Liver (tissue), 9 donors: ENCODE measurements around the gene CCDC12. TPM values are rescaled to one million over a fixed set of nuclear protein-coding genes. Genes with fewer than 3 reads are reported as not detected.

Source experiments
- DNase-seq: peaks from one replicate; pipeline ENCODE4 v3.0.0-alpha.2; 2017; ENCODE audit warnings: low spot score
- H3K27ac ChIP-seq, 2 donors: one replicate each; pipeline ENCODE4 v1.7.0; 2013; ENCODE audit warnings: inconsistent platforms in 2 of 2, low read length in 2 of 2, control low read depth in 1 of 2, low read depth in 1 of 2, mild to moderate bottlenecking in 1 of 2
- H3K27me3 ChIP-seq, 4 donors: one replicate each; pipeline versions ENCODE4 v1.6.1 to v1.7.0; 2013; ENCODE audit warnings: low read length in 3 of 4, inconsistent platforms in 1 of 4, mild to moderate bottlenecking in 1 of 4, moderate library complexity in 1 of 4; ENCODE audit not compliant: control insufficient read depth in 4 of 4, insufficient read depth in 4 of 4
- H3K36me3 ChIP-seq, 4 donors: one replicate each; pipeline versions ENCODE4 v1.6.1 to v1.7.0; 2013; ENCODE audit warnings: low read length in 3 of 4, mild to moderate bottlenecking in 3 of 4, low read depth in 1 of 4, moderate library complexity in 1 of 4; ENCODE audit not compliant: control insufficient read depth in 4 of 4, insufficient read depth in 3 of 4
- H3K4me1 ChIP-seq, 4 donors: one replicate each; pipeline versions ENCODE4 v1.6.1 to v1.7.0; 2013; ENCODE audit warnings: low read length in 3 of 4, mild to moderate bottlenecking in 3 of 4, moderate library complexity in 1 of 4; ENCODE audit not compliant: control insufficient read depth in 4 of 4, insufficient read depth in 4 of 4
- H3K4me3 ChIP-seq, 3 donors: one replicate each; pipeline versions ENCODE4 v1.6.1 to v1.7.0; 2013; ENCODE audit warnings: low read length in 3 of 3, control low read depth in 1 of 3, low read depth in 1 of 3, mild to moderate bottlenecking in 1 of 3
- H3K9ac ChIP-seq, 2 donors: one replicate each; pipeline ENCODE4 v1.7.0; 2013; ENCODE audit warnings: low read length in 2 of 2, mild to moderate bottlenecking in 2 of 2, moderate library complexity in 2 of 2, control low read depth in 1 of 2, low read depth in 1 of 2
- H3K9me3 ChIP-seq, 4 donors: one replicate each; pipeline versions ENCODE4 v1.6.1 to v1.7.0; 2013; ENCODE audit warnings: low read length in 3 of 4; ENCODE audit not compliant: control insufficient read depth in 4 of 4
- ATF3 ChIP-seq: IDR thresholded peaks from 2 replicates; pipeline ENCODE4 v1.6.1; 2016; ENCODE audit warnings: antibody characterized with exemption
- CTCF ChIP-seq: fragments of 150-350 bp; IDR thresholded peaks from 2 replicates; pipeline ENCODE4 v1.5.1; 2017; ENCODE audit warnings: improper control_type of control experiment, low read depth, low read length; ENCODE audit not compliant: missing input control
- EGR1 ChIP-seq, 2 donors: IDR thresholded peaks; 2 replicates each; pipeline ENCODE4 v1.6.1; 2016 to 2018; ENCODE audit warnings: antibody characterized with exemption in 2 of 2, low read depth in 2 of 2
- FOXA1 ChIP-seq: IDR thresholded peaks from 2 replicates; pipeline ENCODE4 v1.6.1; 2016; ENCODE audit warnings: antibody characterized with exemption
- FOXA2 ChIP-seq: IDR thresholded peaks from 2 replicates; pipeline ENCODE4 v1.6.1; 2016; ENCODE audit warnings: antibody characterized with exemption
- GABPA ChIP-seq, 2 donors: IDR thresholded peaks in 1 of 2; conservative IDR thresholded peaks in 1 of 2; 2 replicates each; pipeline ENCODE4 v1.6.1; 2016; ENCODE audit warnings: antibody characterized with exemption in 2 of 2, mild to moderate bottlenecking in 1 of 2, moderate library complexity in 1 of 2
- HNF4A ChIP-seq, 2 donors: conservative IDR thresholded peaks; 2 replicates each; pipeline ENCODE4 v1.6.1; 2016; ENCODE audit warnings: antibody characterized with exemption in 2 of 2, mild to moderate bottlenecking in 2 of 2
- HNF4G ChIP-seq: IDR thresholded peaks from 2 replicates; pipeline ENCODE4 v1.6.1; 2016; ENCODE audit warnings: antibody characterized with exemption
- JUND ChIP-seq, 2 donors: IDR thresholded peaks; 2 replicates each; pipeline ENCODE4 v1.6.1; 2016; ENCODE audit warnings: antibody characterized with exemption in 2 of 2
- NR2F2 ChIP-seq: IDR thresholded peaks from 2 replicates; pipeline ENCODE4 v1.6.1; 2016; ENCODE audit warnings: antibody characterized with exemption
- RAD21 ChIP-seq, 2 donors: IDR thresholded peaks; 2 replicates each; pipeline ENCODE4 v1.6.1; 2016; ENCODE audit warnings: antibody characterized with exemption in 2 of 2, mild to moderate bottlenecking in 2 of 2
- REST ChIP-seq: IDR thresholded peaks from 2 replicates; pipeline ENCODE4 v1.6.1; 2016; ENCODE audit warnings: antibody characterized with exemption, mild to moderate bottlenecking
- RXRA ChIP-seq, 2 donors: IDR thresholded peaks; 2 replicates each; pipeline ENCODE4 v1.6.1; 2017 to 2018; ENCODE audit warnings: antibody characterized with exemption in 2 of 2, mild to moderate bottlenecking in 1 of 2
- SP1 ChIP-seq: IDR thresholded peaks from 2 replicates; pipeline ENCODE4 v1.6.1; 2018; ENCODE audit warnings: antibody characterized with exemption, mild to moderate bottlenecking
- TAF1 ChIP-seq: conservative IDR thresholded peaks from 2 replicates; pipeline ENCODE4 v1.6.1; 2016; ENCODE audit warnings: antibody characterized with exemption, mild to moderate bottlenecking
- YY1 ChIP-seq: IDR thresholded peaks from 2 replicates; pipeline ENCODE4 v1.6.1; 2016; ENCODE audit warnings: antibody characterized with exemption, mild to moderate bottlenecking
- ZBTB33 ChIP-seq: IDR thresholded peaks from 2 replicates; pipeline ENCODE4 v1.6.1; 2016; ENCODE audit warnings: antibody characterized with exemption
- WGBS: extraction: QIAGEN DNeasy Blood & Tissue Kit; methylation state at CpG from one replicate; pipeline ENCODE4 v1.1.7; 2013; 5-methylcytosine and 5-hydroxymethylcytosine counted together
- polyA plus RNA-seq, 2 donors: library from polyadenylated mRNA; stranded (reverse) in 1 of 2; unstranded in 1 of 2; fragments of 200-250 nt in 1 of 2; fragments of >200 nt in 1 of 2; fragmentation: Nextera tagmentation in 1 of 2; extraction: Ambion mirVana in 1 of 2; gene quantifications; one replicate each; pipeline versions ENCODE4 v1.2.1 to v1.2.3, GENCODE V29; 2013 to 2015
- total RNA-seq, 2 donors: library from RNA; depleted of rRNA; stranded (reverse); fragments of >200 nt; gene quantifications; one replicate each; pipeline ENCODE4 v1.2.3, GENCODE V29; 2014
- TF ChIP-seq, protein P1 (sequence below): IDR thresholded peaks from 2 replicates; pipeline ENCODE4 v1.6.1; 2016; ENCODE audit warnings: antibody characterized with exemption
- donor health status: healthy.
- donor health status: healthy.
- donor health status: healthy.
- donor health status: healthy.
- donor health status: healthy.

Gene CCDC12
- total and polyA plus RNA-seq, 4 donors: 8.5 to 35.1 (median 26.6) TPM

DNA sequence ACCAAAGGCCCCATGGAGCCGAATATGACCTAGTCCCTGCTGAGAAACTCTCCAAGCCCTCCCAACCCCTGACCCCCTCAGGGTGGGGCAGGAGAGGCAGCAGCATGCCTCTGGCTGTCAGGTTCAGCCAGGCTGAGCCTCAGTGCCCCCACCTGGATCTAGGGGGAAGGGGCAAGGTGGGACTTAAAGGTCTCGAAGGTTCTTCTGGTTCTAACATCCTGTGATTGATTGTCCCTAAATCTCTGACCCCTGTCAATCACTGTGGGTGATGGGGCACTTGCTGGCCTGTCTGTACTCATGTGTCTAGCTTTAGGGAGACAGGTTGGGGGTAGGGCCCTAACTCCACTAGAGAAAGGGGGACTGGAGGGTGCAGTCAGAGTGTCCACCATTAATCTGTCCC, 16.7 kb upstream of the CCDC12 start:
- Histone ChIP-seq H3K4me3 (no peak overlapping the region), H3K9me3 (no peaks in the 10 kb centered on the region), H3K36me3 (peaks cover 0 to 6% (median 0%) of the 10 kb centered on the region in 4 donors), H3K27ac (no peak overlapping the region), H3K4me1 (peaks cover 0 to 14% (median 3%) of the 10 kb centered on the region in 4 donors), H3K9ac (no peak overlapping the region), H3K27me3 (no peaks in the 10 kb centered on the region)
- TF ChIP-seq REST (no peak), HNF4G (no peak), FOXA2 (no peak), RAD21 (IDR thresholded peaks at IDR 0.05) (no peak), RXRA (IDR thresholded peaks at IDR 0.05) (no peak), GABPA (IDR thresholded peaks at IDR 0.05 in 1 of 2, conservative IDR thresholded peaks at IDR 0.05 in 1 of 2) (no peak), HNF4A (conservative IDR thresholded peaks at IDR 0.05) (no peak), TAF1 (no peak), FOXA1 (no peak), YY1 (no peak), NR2F2 (no peak), SP1 (no peak), ZBTB33 (no peak), JUND (IDR thresholded peaks at IDR 0.05) (no peak), ATF3 (no peak), EGR1 (IDR thresholded peaks at IDR 0.05; ENCODE audit: low read depth in 2 of 2) (no peak), CTCF (no peak)
- TF ChIP-seq, protein P1, sequence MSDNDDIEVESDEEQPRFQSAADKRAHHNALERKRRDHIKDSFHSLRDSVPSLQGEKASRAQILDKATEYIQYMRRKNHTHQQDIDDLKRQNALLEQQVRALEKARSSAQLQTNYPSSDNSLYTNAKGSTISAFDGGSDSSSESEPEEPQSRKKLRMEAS: no peak
- DNase-seq: no peak
- 88% methylated on average over 2 of the region's 2 CpGs for WGBS
